ENCODE data around the gene GSN. TPM values are rescaled to one million over a fixed set of nuclear protein-coding genes. Genes with fewer than 3 reads are reported as not detected.

GSN gene
- total RNA-seq, 1 experiment from 2014 or later: 100 TPM

DNA sequence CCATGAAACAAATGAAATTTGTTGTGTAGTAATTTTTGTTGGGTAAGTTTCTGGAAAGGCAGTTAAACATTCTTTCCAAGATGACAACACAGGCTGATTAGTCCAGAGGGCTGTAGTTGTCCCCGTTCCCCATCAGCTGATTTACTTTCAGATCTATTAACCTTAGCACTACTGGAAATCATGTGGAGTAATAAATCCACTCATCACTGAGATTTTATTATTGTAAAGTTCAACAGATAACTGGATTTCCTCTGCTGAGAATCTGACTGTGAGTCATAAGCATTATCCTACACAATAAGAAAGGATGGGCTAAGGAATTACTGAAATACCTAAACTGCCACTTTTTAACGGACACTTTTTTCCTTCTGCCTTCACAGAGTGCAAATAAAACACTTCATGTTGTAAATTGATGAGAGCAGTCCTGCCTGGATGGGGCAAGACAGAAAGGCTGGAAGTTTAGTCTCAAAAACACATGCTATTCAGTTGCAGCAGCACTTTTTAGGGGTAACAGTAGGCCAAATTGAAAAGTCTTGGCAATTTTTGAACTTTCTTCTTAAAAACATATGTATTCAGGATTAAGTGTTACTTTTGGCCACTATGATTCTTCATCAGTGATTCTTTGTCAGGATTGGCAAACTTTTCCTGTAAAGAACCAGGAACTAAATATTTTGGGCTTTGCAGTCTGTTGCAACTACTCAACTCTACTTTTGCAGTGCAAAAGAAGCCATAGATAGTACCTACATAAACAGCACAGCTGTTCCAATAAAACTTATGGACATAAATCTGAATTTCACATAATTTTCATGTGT, 95.1 kb downstream of the GSN start:
- no peak overlapping the region for H3K4me3 ChIP-seq (ENCODE audit: low read depth, low read length)
- no peak for DNase-seq
- H3K36me3 ChIP-seq (ENCODE audit: control insufficient read depth, insufficient read depth, low read length): no peaks in the 10 kb centered on the region
- Mint-ChIP-seq H3K9me3 (ENCODE audit: unreplicated experiment) (no peaks in the 10 kb centered on the region), H3K36me3 (ENCODE audit: insufficient read depth, unreplicated experiment) (no peaks in the 10 kb centered on the region), H3K4me1 (ENCODE audit: low read depth, unreplicated experiment) (peaks cover 17% of the 10 kb centered on the region), H3K27ac (ENCODE audit: unreplicated experiment) (peak overlapping the region; percentile 20), H3K4me3 (ENCODE audit: unreplicated experiment) (no peak overlapping the region), H3K27me3 (ENCODE audit: insufficient read depth, unreplicated experiment) (no peaks in the 10 kb centered on the region)
- intact Hi-C loops (cut with micrococcal nuclease; ENCODE audit: unreplicated experiment): no loop called here
- TF ChIP-seq, protein P1, sequence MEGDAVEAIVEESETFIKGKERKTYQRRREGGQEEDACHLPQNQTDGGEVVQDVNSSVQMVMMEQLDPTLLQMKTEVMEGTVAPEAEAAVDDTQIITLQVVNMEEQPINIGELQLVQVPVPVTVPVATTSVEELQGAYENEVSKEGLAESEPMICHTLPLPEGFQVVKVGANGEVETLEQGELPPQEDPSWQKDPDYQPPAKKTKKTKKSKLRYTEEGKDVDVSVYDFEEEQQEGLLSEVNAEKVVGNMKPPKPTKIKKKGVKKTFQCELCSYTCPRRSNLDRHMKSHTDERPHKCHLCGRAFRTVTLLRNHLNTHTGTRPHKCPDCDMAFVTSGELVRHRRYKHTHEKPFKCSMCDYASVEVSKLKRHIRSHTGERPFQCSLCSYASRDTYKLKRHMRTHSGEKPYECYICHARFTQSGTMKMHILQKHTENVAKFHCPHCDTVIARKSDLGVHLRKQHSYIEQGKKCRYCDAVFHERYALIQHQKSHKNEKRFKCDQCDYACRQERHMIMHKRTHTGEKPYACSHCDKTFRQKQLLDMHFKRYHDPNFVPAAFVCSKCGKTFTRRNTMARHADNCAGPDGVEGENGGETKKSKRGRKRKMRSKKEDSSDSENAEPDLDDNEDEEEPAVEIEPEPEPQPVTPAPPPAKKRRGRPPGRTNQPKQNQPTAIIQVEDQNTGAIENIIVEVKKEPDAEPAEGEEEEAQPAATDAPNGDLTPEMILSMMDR (IDR thresholded peaks at IDR 0.05; ENCODE audit: insufficient read depth in 1 of 2, low read depth in 1 of 2, low read length in 1 of 2, severe bottlenecking in 1 of 2, unreplicated experiment in 1 of 2): no peak
- CTCF ChIA-PET: no interaction called here
- BruUV-seq (replicated peaks): no TSS peak
- H3K9me3 ChIP-seq: no peaks in the 10 kb centered on the region
- H3K27me3 ChIP-seq (replicated peaks; ENCODE audit: control insufficient read depth, insufficient read depth, low read length): no peaks in the 10 kb centered on the region
- peaks cover 24% of the 10 kb centered on the region for H3K4me1 ChIP-seq
- POLR2A ChIA-PET: interaction anchor here (0.6 kb wide), 1 partner anchor 53 kb away, joined by 3 read pairs; no protein-coding TSS in a partner anchor

- Mint-ChIP-seq H3K27me3 (ENCODE audit: insufficient read depth, unreplicated experiment) (no peaks in the 10 kb centered on the region), H3K4me1 (ENCODE audit: low read depth, unreplicated experiment) (peaks cover 17% of the 10 kb centered on the region), H3K9me3 (ENCODE audit: unreplicated experiment) (no peaks in the 10 kb centered on the region), H3K27ac (ENCODE audit: unreplicated experiment) (no peak overlapping the region), H3K36me3 (ENCODE audit: insufficient read depth, unreplicated experiment) (peaks cover 2% of the 10 kb centered on the region), H3K4me3 (ENCODE audit: unreplicated experiment) (no peak overlapping the region)
- H3K27me3 ChIP-seq (replicated peaks; ENCODE audit: control insufficient read depth, insufficient read depth, low read length): no peaks in the 10 kb centered on the region
- POLR2A ChIA-PET: interaction anchor here (0.6 kb wide), 1 partner anchor 54 kb away, joined by 3 read pairs; no protein-coding TSS in a partner anchor
- CTCF ChIA-PET: no interaction called here
- no TSS peak for BruUV-seq (replicated peaks)
- no peak for DNase-seq
- TF ChIP-seq, protein P1 (IDR thresholded peaks at IDR 0.05; ENCODE audit: insufficient read depth in 1 of 2, low read depth in 1 of 2, low read length in 1 of 2, severe bottlenecking in 1 of 2, unreplicated experiment in 1 of 2): no peak
- no peaks in the 10 kb centered on the region for H3K9me3 ChIP-seq
- peaks cover 30% of the 10 kb centered on the region for H3K4me1 ChIP-seq
- no peak overlapping the region for H3K4me3 ChIP-seq (ENCODE audit: low read depth, low read length)
- intact Hi-C loops (cut with micrococcal nuclease; ENCODE audit: unreplicated experiment): no loop called here
- H3K36me3 ChIP-seq (ENCODE audit: control insufficient read depth, insufficient read depth, low read length): no peaks in the 10 kb centered on the region
These were observed 95.6 kb downstream of the GSN start for GRCh38 chr9:121363622-121363961.

GRCh38 chr9:121364077-121364476, 96.1 kb downstream of the GSN start:
- CTCF ChIA-PET: no interaction called here
- Histone ChIP-seq H3K27me3 (replicated peaks; ENCODE audit: control insufficient read depth, insufficient read depth, low read length) (no peaks in the 10 kb centered on the region), H3K4me1 (peaks cover 35% of the 10 kb centered on the region), H3K9me3 (no peaks in the 10 kb centered on the region), H3K36me3 (ENCODE audit: control insufficient read depth, insufficient read depth, low read length) (no peaks in the 10 kb centered on the region), H3K4me3 (ENCODE audit: low read depth, low read length) (no peak overlapping the region)
- Mint-ChIP-seq H3K27ac (ENCODE audit: unreplicated experiment) (no peak overlapping the region), H3K27me3 (ENCODE audit: insufficient read depth, unreplicated experiment) (no peaks in the 10 kb centered on the region), H3K36me3 (ENCODE audit: insufficient read depth, unreplicated experiment) (peaks cover 6% of the 10 kb centered on the region), H3K4me1 (ENCODE audit: low read depth, unreplicated experiment) (peaks cover 17% of the 10 kb centered on the region), H3K4me3 (ENCODE audit: unreplicated experiment) (no peak overlapping the region), H3K9me3 (ENCODE audit: unreplicated experiment) (no peaks in the 10 kb centered on the region)
- DNase-seq: no peak
- TF ChIP-seq, protein P1 (IDR thresholded peaks at IDR 0.05; ENCODE audit: insufficient read depth in 1 of 2, low read depth in 1 of 2, low read length in 1 of 2, severe bottlenecking in 1 of 2, unreplicated experiment in 1 of 2): no peak
- POLR2A ChIA-PET: interaction anchor here (0.6 kb wide), 1 partner anchor 54 kb away, joined by 3 read pairs; no protein-coding TSS in a partner anchor
- BruUV-seq (replicated peaks): no TSS peak
- intact Hi-C loops (cut with micrococcal nuclease; ENCODE audit: unreplicated experiment): no loop called here
